GM12878 (cell line): ENCODE results near the gene PDE8B. TPM values are rescaled to one million over a fixed set of nuclear protein-coding genes. Genes with fewer than 3 reads are reported as not detected.

Experiments
- ATAC-seq: fragments of 200-7000 bp; cut with Tn5 transposase; 3 replicates; pipeline ENCODE4 v1.9.1; 2020; ENCODE audit warnings: mild to moderate bottlenecking, moderate library complexity
- BruUV-seq: library from RNA; stranded (reverse); fragments of 400-500 nt; replicated peaks from 2 replicates; lab custom pipeline; 2021; lab: Mats Ljungman, UMichigan
- CTCF ChIA-PET: fragments of 300-600 bp; sonication (Branson Sonifier 250); formaldehyde crosslinking; extraction: SDS; loops from one replicate; lab custom pipeline; 2021; ENCODE audit warnings: inconsistent platforms; lab: Yijun Ruan, JAX
- POLR2A ChIA-PET: fragments of 350-600 bp; formaldehyde crosslinking; extraction: SDS; loops from one replicate; lab custom pipeline; 2021; ENCODE audit warnings: inconsistent platforms; lab: Charles Lee
- RAD21 ChIA-PET: fragments of 300-600 bp; sonication (Branson Sonifier 250); formaldehyde crosslinking; loops from one replicate; lab custom pipeline; 2023; ENCODE audit warnings: antibody characterized with exemption; ENCODE audit not compliant: unreplicated experiment; lab: Charles Lee
- SMC1A ChIA-PET: fragments of 300-600 bp; sonication (Branson Sonifier 250); formaldehyde crosslinking; loops from one replicate; lab custom pipeline; 2023; ENCODE audit not compliant: unreplicated experiment, uncharacterized antibody; lab: Charles Lee
- DNase-seq: peaks from one replicate; pipeline ENCODE4 v3.0.0-alpha.2; 2011; ENCODE audit warnings: low read depth, low spot score
- FAIRE-seq: peaks from 3 replicates; lab custom pipeline; 2011; peaks lifted over from hg19 to GRCh38; lab: Jason Lieb, UNC
- H2AFZ ChIP-seq: 2 replicates; pipeline ENCODE4 v1.6.0; 2011; ENCODE audit warnings: low read depth, low read length, control low read depth; ENCODE audit not compliant: control insufficient read depth
- H3K27ac ChIP-seq: 2 replicates; pipeline ENCODE4 v1.5.1; 2011; ENCODE audit warnings: control low read depth; ENCODE audit not compliant: control insufficient read depth, insufficient read depth
- H3K27me3 ChIP-seq, 2 experiments: replicated peaks in 1 of 2; 2 replicates each; pipeline versions ENCODE4 v1.6.0 to v1.6.1; 2011; ENCODE audit warnings: low read length in 1 of 2; ENCODE audit not compliant: control insufficient read depth in 2 of 2, insufficient read depth in 2 of 2
- H3K36me3 ChIP-seq, 2 experiments: 2 replicates each; pipeline ENCODE4 v1.5.1; 2011; ENCODE audit warnings: low read length in 1 of 2; ENCODE audit not compliant: control insufficient read depth in 2 of 2, insufficient read depth in 2 of 2
- H3K4me1 ChIP-seq: 2 replicates; pipeline ENCODE4 v1.6.1; 2011; ENCODE audit warnings: mild to moderate bottlenecking, low read length, moderate library complexity, mixed read lengths; ENCODE audit not compliant: control insufficient read depth, insufficient read depth
- H3K4me2 ChIP-seq: 2 replicates; pipeline ENCODE4 v1.6.0; 2011; ENCODE audit warnings: control low read depth; ENCODE audit not compliant: control insufficient read depth, insufficient read depth
- H3K4me3 ChIP-seq: fragments of 200-600 bp; sonication (generic); 2 replicates; pipeline ENCODE4 v1.5.1; 2016
- H3K79me2 ChIP-seq: 2 replicates; pipeline ENCODE4 v1.6.0; 2011; ENCODE audit warnings: low read length; ENCODE audit not compliant: control insufficient read depth, insufficient read depth
- H3K9ac ChIP-seq: 2 replicates; pipeline ENCODE4 v1.8.0; 2011; ENCODE audit warnings: low read length, control low read depth, mixed read lengths; ENCODE audit not compliant: control insufficient read depth, insufficient read depth
- H3K9me3 ChIP-seq: replicated peaks from 3 replicates; pipeline ENCODE4 v1.5.1; 2011; ENCODE audit warnings: mild to moderate bottlenecking, low read length; ENCODE audit not compliant: control insufficient read depth, insufficient read depth
- H4K20me1 ChIP-seq: 2 replicates; pipeline ENCODE4 v1.6.0; 2011; ENCODE audit not compliant: control insufficient read depth, insufficient read depth
- ATF7 ChIP-seq: fragments of 450-650 bp; IDR thresholded peaks from 2 replicates; pipeline ENCODE4 v1.6.1; 2016; ENCODE audit warnings: low read depth, mild to moderate bottlenecking
- BACH1 ChIP-seq: fragments of 450-650 bp; IDR thresholded peaks from 2 replicates; pipeline ENCODE4 v1.6.1; 2017; ENCODE audit warnings: mild to moderate bottlenecking, borderline replicate concordance
- CEBPB ChIP-seq, 2 experiments: fragments of 150-350 bp in 1 of 2; IDR thresholded peaks; 2 replicates each; pipeline ENCODE4 v1.6.1; 2012 to 2014; ENCODE audit warnings: low read depth in 2 of 2, low read length in 2 of 2, borderline replicate concordance in 1 of 2, inconsistent platforms in 1 of 2
- CREB1 ChIP-seq: IDR thresholded peaks from 2 replicates; pipeline ENCODE4 v1.6.1; 2012; ENCODE audit warnings: low read depth, mild to moderate bottlenecking, inconsistent platforms
- CREM ChIP-seq: IDR thresholded peaks from 2 replicates; pipeline ENCODE4 v1.6.1; 2014; ENCODE audit warnings: antibody characterized with exemption, low read depth
- HDGF ChIP-seq: fragments of 450-650 bp; IDR thresholded peaks from 2 replicates; pipeline ENCODE4 v1.6.1; 2016; ENCODE audit warnings: antibody characterized with exemption
- MYB ChIP-seq: fragments of 150-350 bp; IDR thresholded peaks from 2 replicates; pipeline ENCODE4 v1.6.1; 2014; ENCODE audit warnings: mild to moderate bottlenecking, low read depth, low read length, borderline replicate concordance
- RAD21 ChIP-seq: IDR thresholded peaks from 2 replicates; pipeline ENCODE4 v1.6.1; 2011; ENCODE audit warnings: mild to moderate bottlenecking, low read depth, low read length, moderate library complexity; ENCODE audit not compliant: insufficient read depth
- SREBF1 ChIP-seq: IDR thresholded peaks from 2 replicates; pipeline ENCODE4 v1.6.1; 2012; ENCODE audit warnings: mild to moderate bottlenecking, low read length
- ZNF217 ChIP-seq: fragments of 450-650 bp; IDR thresholded peaks from 2 replicates; pipeline ENCODE4 v1.6.1; 2017; ENCODE audit warnings: antibody characterized with exemption, mild to moderate bottlenecking
- in situ Hi-C: fragments of 300-500 bp; cut with MboI; formaldehyde crosslinking; loops from 9 replicates; pipeline ENCODE4 v1.14.3; 2018; ENCODE audit warnings: mixed read lengths
- intact Hi-C: fragments of 100-400 bp; cut with micrococcal nuclease; formaldehyde crosslinking; loops from one replicate; pipeline ENCODE4 v1.14.2; 2022; ENCODE audit not compliant: unreplicated experiment
- polyA plus RNA-seq, 11 experiments: library from polyadenylated mRNA; depleted of rRNA in 4 of 11; unstranded in 6 of 11; stranded (reverse) in 5 of 11; fragments of >200 nt; fragmentation: Nextera tagmentation in 4 of 11; fragmentation: Illumina TruSeq in 1 of 11; extraction: Ambion mirVana in 4 of 11; extraction: Trizol in 1 of 11; gene quantifications; 1 replicate in 1 of 11; 2 replicates in 10 of 11; pipeline versions ENCODE4 v1.2.1 to v1.2.3, GENCODE V29; 2011 to 2016; ENCODE audit warnings: inconsistent platforms in 2 of 11, missing spikeins in 2 of 11, low read depth in 1 of 11
- total RNA-seq, 4 experiments: library from RNA; depleted of rRNA in 3 of 4; stranded (reverse); fragments of >200 nt in 3 of 4; fragmentation: Illumina TruSeq in 1 of 4; extraction: Trizol in 1 of 4; gene quantifications; 2 replicates each; pipeline versions ENCODE4 v1.2.1 to v1.2.3, GENCODE V29; 2013 to 2021
- TF ChIP-seq, protein P1 (sequence below): IDR thresholded peaks from 2 replicates; pipeline ENCODE4 v1.6.1; 2011; ENCODE audit warnings: borderline replicate concordance, low read depth, mild to moderate bottlenecking, moderate library complexity, low read length; ENCODE audit not compliant: insufficient read depth, poor library complexity, severe bottlenecking
- TF ChIP-seq, protein P2 (sequence below): fragments of 450-650 bp; IDR thresholded peaks from 2 replicates; pipeline ENCODE4 v1.6.1; 2017; ENCODE audit warnings: mild to moderate bottlenecking
- TF ChIP-seq, protein P3 (sequence below): fragments of 450-650 bp; formaldehyde crosslinking; IDR thresholded peaks from 2 replicates; pipeline ENCODE4 v1.4.0; 2022; ENCODE audit warnings: mild to moderate bottlenecking, moderate library complexity

PDE8B gene
- total and polyA plus RNA-seq, 10 of the 15 experiments (the other 5 are each of a cell fraction or from before 2014, with no cell fraction given), result 0.03 to 0.44 (median 0.20) TPM; not detected in 3

DNA sequence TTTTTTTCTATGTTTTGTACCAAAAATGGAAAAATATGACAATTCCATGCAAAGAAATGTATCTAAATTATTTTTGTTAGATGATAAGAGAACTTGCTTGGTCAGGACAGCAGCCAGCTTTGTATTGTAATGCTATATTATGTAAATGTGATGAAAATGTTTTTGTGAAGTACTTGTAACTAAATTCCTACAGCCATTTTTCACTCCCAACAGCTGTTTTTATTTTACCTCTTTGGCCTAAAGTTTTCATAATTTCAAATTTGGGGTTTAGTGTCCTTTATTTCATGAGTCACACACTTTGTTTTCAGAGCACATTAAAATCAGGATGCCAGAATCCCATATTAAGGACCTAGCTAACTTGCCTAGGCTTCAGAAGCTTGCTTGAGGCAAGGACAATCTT is 217.5 kb downstream of the PDE8B start:
- BruUV-seq, result no TSS peak
- ChIA-PET POLR2A (no interaction called here), CTCF (interaction anchor here (1.6 to 2.5 kb wide), 2 partner anchors 9 to 283 kb away, joined by 6 to 14 read pairs; no protein-coding TSS in a partner anchor), RAD21 (interaction anchor here (1.3 to 1.5 kb wide), 2 partner anchors 9 to 71 kb away, joined by 3 to 7 read pairs; no protein-coding TSS in a partner anchor), SMC1A (interaction anchor here (1.1 to 3.3 kb wide), 7 partner anchors 9 to 596 kb away, joined by 3 to 21 read pairs (median 4); no protein-coding TSS in a partner anchor)
- Histone ChIP-seq H2AFZ (no peak overlapping the region), H3K4me2 (no peak overlapping the region), H3K4me1 (no peaks in the 10 kb centered on the region), H3K36me3 (peaks cover 2 to 20% of the 10 kb centered on the region in 2 experiments; a peak in 3 of 4 replicates), H3K27me3 (no peaks in the 10 kb centered on the region), H3K9me3 (no peaks in the 10 kb centered on the region), H3K27ac (no peak overlapping the region), H3K4me3 (no peak overlapping the region), H4K20me1 (no peaks in the 10 kb centered on the region), H3K79me2 (no peaks in the 10 kb centered on the region), H3K9ac (no peak overlapping the region)
- in situ Hi-C loops, result no loop called here
- DNase-seq (no peak), ATAC-seq (no peak), FAIRE-seq (no peak)
- TF ChIP-seq CEBPB (IDR thresholded peaks at IDR 0.05; ENCODE audit: borderline replicate concordance in 1 of 2, low read depth in 2 of 2, low read length in 2 of 2) (no peak), CREM (no peak), MYB (no peak), SREBF1 (no peak), ATF7 (no peak), HDGF (no peak), ZNF217 (no peak), CREB1 (no peak), RAD21 (no peak), BACH1 (no peak)
- TF ChIP-seq, protein P1, sequence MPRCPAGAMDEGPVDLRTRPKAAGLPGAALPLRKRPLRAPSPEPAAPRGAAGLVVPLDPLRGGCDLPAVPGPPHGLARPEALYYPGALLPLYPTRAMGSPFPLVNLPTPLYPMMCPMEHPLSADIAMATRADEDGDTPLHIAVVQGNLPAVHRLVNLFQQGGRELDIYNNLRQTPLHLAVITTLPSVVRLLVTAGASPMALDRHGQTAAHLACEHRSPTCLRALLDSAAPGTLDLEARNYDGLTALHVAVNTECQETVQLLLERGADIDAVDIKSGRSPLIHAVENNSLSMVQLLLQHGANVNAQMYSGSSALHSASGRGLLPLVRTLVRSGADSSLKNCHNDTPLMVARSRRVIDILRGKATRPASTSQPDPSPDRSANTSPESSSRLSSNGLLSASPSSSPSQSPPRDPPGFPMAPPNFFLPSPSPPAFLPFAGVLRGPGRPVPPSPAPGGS, result no peak
- TF ChIP-seq, protein P2, sequence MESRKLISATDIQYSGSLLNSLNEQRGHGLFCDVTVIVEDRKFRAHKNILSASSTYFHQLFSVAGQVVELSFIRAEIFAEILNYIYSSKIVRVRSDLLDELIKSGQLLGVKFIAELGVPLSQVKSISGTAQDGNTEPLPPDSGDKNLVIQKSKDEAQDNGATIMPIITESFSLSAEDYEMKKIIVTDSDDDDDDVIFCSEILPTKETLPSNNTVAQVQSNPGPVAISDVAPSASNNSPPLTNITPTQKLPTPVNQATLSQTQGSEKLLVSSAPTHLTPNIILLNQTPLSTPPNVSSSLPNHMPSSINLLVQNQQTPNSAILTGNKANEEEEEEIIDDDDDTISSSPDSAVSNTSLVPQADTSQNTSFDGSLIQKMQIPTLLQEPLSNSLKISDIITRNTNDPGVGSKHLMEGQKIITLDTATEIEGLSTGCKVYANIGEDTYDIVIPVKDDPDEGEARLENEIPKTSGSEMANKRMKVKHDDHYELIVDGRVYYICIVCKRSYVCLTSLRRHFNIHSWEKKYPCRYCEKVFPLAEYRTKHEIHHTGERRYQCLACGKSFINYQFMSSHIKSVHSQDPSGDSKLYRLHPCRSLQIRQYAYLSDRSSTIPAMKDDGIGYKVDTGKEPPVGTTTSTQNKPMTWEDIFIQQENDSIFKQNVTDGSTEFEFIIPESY, result no peak
- TF ChIP-seq, protein P3, sequence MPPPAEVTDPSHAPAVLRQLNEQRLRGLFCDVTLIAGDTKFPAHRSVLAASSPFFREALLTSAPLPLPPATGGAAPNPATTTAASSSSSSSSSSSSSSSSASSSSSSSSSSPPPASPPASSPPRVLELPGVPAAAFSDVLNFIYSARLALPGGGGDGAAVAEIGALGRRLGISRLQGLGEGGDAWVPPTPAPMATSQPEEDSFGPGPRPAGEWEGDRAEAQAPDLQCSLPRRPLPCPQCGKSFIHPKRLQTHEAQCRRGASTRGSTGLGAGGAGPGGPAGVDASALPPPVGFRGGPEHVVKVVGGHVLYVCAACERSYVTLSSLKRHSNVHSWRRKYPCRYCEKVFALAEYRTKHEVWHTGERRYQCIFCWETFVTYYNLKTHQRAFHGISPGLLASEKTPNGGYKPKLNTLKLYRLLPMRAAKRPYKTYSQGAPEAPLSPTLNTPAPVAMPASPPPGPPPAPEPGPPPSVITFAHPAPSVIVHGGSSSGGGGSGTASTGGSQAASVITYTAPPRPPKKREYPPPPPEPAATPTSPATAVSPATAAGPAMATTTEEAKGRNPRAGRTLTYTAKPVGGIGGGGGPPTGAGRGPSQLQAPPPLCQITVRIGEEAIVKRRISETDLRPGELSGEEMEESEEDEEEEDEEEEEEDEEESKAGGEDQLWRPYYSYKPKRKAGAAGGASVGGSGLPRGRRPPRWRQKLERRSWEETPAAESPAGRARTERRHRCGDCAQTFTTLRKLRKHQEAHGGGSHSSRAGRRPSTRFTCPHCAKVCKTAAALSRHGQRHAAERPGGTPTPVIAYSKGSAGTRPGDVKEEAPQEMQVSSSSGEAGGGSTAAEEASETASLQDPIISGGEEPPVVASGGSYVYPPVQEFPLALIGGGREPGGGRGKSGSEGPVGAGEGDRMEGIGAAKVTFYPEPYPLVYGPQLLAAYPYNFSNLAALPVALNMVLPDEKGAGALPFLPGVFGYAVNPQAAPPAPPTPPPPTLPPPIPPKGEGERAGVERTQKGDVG (CRISPR knock-in tag), result no peak
- intact Hi-C loops, result no loop called here
